Measurements from ENCODE around the gene SORBS2.

DNA sequence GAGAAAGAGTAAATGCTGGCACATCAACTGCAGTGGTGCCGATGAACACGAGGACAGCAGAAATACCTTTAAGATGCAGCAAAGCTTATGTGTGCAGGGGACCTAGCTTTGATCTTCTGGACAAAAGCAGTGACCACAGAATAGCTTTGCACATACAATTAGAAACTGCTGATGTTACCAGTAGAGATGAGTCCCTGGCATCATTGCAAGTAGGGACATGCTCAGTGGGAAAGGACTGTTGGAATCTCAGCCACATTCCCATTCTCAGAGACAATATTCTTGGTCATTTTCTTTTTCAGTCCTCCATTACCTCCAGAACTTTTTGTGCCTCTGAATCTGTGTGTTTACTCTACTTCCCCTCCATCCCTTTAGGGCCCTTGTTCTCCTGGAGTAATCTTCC is 259.7 kb downstream of the SORBS2 start:
- no peak for TF ChIP-seq CTCF (IDR thresholded peaks at IDR 0.05)
- no peak for TF ChIP-seq POLR2A (IDR thresholded peaks at IDR 0.05)
